Left lobe of liver (tissue), 2 donors: ENCODE measurements around the gene UTS2R. TPM values are rescaled to one million over a fixed set of nuclear protein-coding genes. Genes with fewer than 3 reads are reported as not detected.
A peak's percentile ranks its signal among the peaks of the same experiment; 100 is the strongest.
"Not testable (repeated sequence)": the region's sequence is repeated elsewhere in the genome, so short reads cannot be mapped to it uniquely, and the experiment has no call there.

Experiments used
- ATAC-seq: fragments of 200-7000 bp; cut with Tn5 transposase; one replicate; pipeline ENCODE4 v1.9.1; 2020; ENCODE audit warnings: mild to moderate bottlenecking, moderate library complexity
- DNase-seq: peaks from one replicate; pipeline ENCODE4 v3.0.0-alpha.2; 2020; ENCODE audit warnings: low spot score
- total RNA-seq: library from RNA; stranded (reverse); gene quantifications from one replicate; pipeline ENCODE4 v1.2.1, GENCODE V29; 2021
- donor health status: DM: no; HTN: no; CAD: no; lungs with moderate emphysema.
- donor health status: DM: no; HTN: yes; CAD: no.

The UTS2R gene
- total RNA-seq, 1 donor from 2014 or later = not detected

GRCh38 chr17:82403662-82404660, 32.4 kb downstream of the UTS2R start:
- ATAC-seq = no peak
- no peak for DNase-seq

GRCh38 chr17:82405051-82405450, 33.5 kb downstream of the UTS2R start:
- no peak for DNase-seq
- ATAC-seq = no peak

GRCh38 chr17:82406131-82406671, 34.6 kb downstream of the UTS2R start:
- ATAC-seq (no peak), DNase-seq (no peak)

- ATAC-seq (no peak), DNase-seq (no peak)
These were observed 35.7 kb downstream of the UTS2R start for GRCh38 chr17:82407255-82407654.

- DNase-seq = no peak
These were observed 36.8 kb downstream of the UTS2R start for GRCh38 chr17:82408288-82408937.

GRCh38 chr17:82408938-82409318, 37.4 kb downstream of the UTS2R start:
- DNase-seq (no peak), ATAC-seq (no peak)

More at GRCh38 chr17:82408288-82408937, 36.8 kb downstream of the UTS2R start:
- ATAC-seq = no peak

- ATAC-seq (no peak), DNase-seq (no peak)
These were observed 38.6 kb downstream of the UTS2R start for GRCh38 chr17:82410014-82410716.

GRCh38 chr17:82411396-82412053, 40.0 kb downstream of the UTS2R start:
- no peak for ATAC-seq
- no peak for DNase-seq

GRCh38 chr17:82412081-82412480, 40.5 kb downstream of the UTS2R start:
- ATAC-seq, DNase-seq: not testable (repeated sequence)

- no peak for DNase-seq
- peak; percentile 44 for ATAC-seq
These were observed 41.3 kb downstream of the UTS2R start for GRCh38 chr17:82412535-82413520.

- ATAC-seq (peak; percentile 63), DNase-seq (peak; percentile 73)
These were observed 43.1 kb downstream of the UTS2R start for GRCh38 chr17:82414548-82415281.

- ATAC-seq (no peak), DNase-seq (no peak)
These were observed 43.8 kb downstream of the UTS2R start for GRCh38 chr17:82415336-82415735.

- ATAC-seq (no peak), DNase-seq (no peak)
These were observed 44.2 kb downstream of the UTS2R start for GRCh38 chr17:82415786-82416185.

GRCh38 chr17:82416264-82416663, 44.7 kb downstream of the UTS2R start:
- no peak for DNase-seq

GRCh38 chr17:82416771-82417170, 45.2 kb downstream of the UTS2R start:
- no peak for ATAC-seq
- DNase-seq = no peak

More at GRCh38 chr17:82416264-82416663, 44.7 kb downstream of the UTS2R start:
- no peak for ATAC-seq

GRCh38 chr17:82418001-82418986, 46.7 kb downstream of the UTS2R start, which contains the start of the genes HEXD and OGFOD3:
TSS of gene HEXD (plus strand) at chr17:82418347. CDS start at chr17:82419800, 1,453 bp downstream.
TSS of gene OGFOD3 (minus strand) at chr17:82418586. CDS start at chr17:82418485, 101 bp downstream.
- ATAC-seq (peak; percentile 93), DNase-seq (peak; percentile 90)

- ATAC-seq = no peak
- DNase-seq = no peak
These were observed 48.0 kb downstream of the UTS2R start for GRCh38 chr17:82419540-82419939.
